GM12878 (cell line): ENCODE data around the gene LIN37. TPM values are rescaled to one million over a fixed set of nuclear protein-coding genes. Genes with fewer than 3 reads are reported as not detected.

Experiments used
- ATAC-seq: fragments of 200-7000 bp; cut with Tn5 transposase; 3 replicates; pipeline ENCODE4 v1.9.1; 2020; ENCODE audit warnings: mild to moderate bottlenecking, moderate library complexity
- BruUV-seq: library from RNA; stranded (reverse); fragments of 400-500 nt; replicated peaks from 2 replicates; lab custom pipeline; 2021; lab: Mats Ljungman, UMichigan
- CTCF ChIA-PET: fragments of 300-600 bp; sonication (Branson Sonifier 250); formaldehyde crosslinking; extraction: SDS; loops from one replicate; lab custom pipeline; 2021; ENCODE audit warnings: inconsistent platforms; lab: Yijun Ruan, JAX
- POLR2A ChIA-PET: fragments of 350-600 bp; formaldehyde crosslinking; extraction: SDS; loops from one replicate; lab custom pipeline; 2021; ENCODE audit warnings: inconsistent platforms; lab: Charles Lee
- RAD21 ChIA-PET: fragments of 300-600 bp; sonication (Branson Sonifier 250); formaldehyde crosslinking; loops from one replicate; lab custom pipeline; 2023; ENCODE audit warnings: antibody characterized with exemption; ENCODE audit not compliant: unreplicated experiment; lab: Charles Lee
- SMC1A ChIA-PET: fragments of 300-600 bp; sonication (Branson Sonifier 250); formaldehyde crosslinking; loops from one replicate; lab custom pipeline; 2023; ENCODE audit not compliant: unreplicated experiment, uncharacterized antibody; lab: Charles Lee
- DNase-seq: peaks from one replicate; pipeline ENCODE4 v3.0.0-alpha.2; 2011; ENCODE audit warnings: low read depth, low spot score
- FAIRE-seq: peaks from 3 replicates; lab custom pipeline; 2011; peaks lifted over from hg19 to GRCh38; lab: Jason Lieb, UNC
- H2AFZ ChIP-seq: 2 replicates; pipeline ENCODE4 v1.6.0; 2011; ENCODE audit warnings: low read depth, low read length, control low read depth; ENCODE audit not compliant: control insufficient read depth
- H3K27ac ChIP-seq: 2 replicates; pipeline ENCODE4 v1.5.1; 2011; ENCODE audit warnings: control low read depth; ENCODE audit not compliant: control insufficient read depth, insufficient read depth
- H3K27me3 ChIP-seq, 2 experiments: replicated peaks in 1 of 2; 2 replicates each; pipeline versions ENCODE4 v1.6.0 to v1.6.1; 2011; ENCODE audit warnings: low read length in 1 of 2; ENCODE audit not compliant: control insufficient read depth in 2 of 2, insufficient read depth in 2 of 2
- H3K36me3 ChIP-seq, 2 experiments: 2 replicates each; pipeline ENCODE4 v1.5.1; 2011; ENCODE audit warnings: low read length in 1 of 2; ENCODE audit not compliant: control insufficient read depth in 2 of 2, insufficient read depth in 2 of 2
- H3K4me1 ChIP-seq: 2 replicates; pipeline ENCODE4 v1.6.1; 2011; ENCODE audit warnings: mild to moderate bottlenecking, low read length, moderate library complexity, mixed read lengths; ENCODE audit not compliant: control insufficient read depth, insufficient read depth
- H3K4me2 ChIP-seq: 2 replicates; pipeline ENCODE4 v1.6.0; 2011; ENCODE audit warnings: control low read depth; ENCODE audit not compliant: control insufficient read depth, insufficient read depth
- H3K4me3 ChIP-seq: fragments of 200-600 bp; sonication (generic); 2 replicates; pipeline ENCODE4 v1.5.1; 2016
- H3K79me2 ChIP-seq: 2 replicates; pipeline ENCODE4 v1.6.0; 2011; ENCODE audit warnings: low read length; ENCODE audit not compliant: control insufficient read depth, insufficient read depth
- H3K9ac ChIP-seq: 2 replicates; pipeline ENCODE4 v1.8.0; 2011; ENCODE audit warnings: low read length, control low read depth, mixed read lengths; ENCODE audit not compliant: control insufficient read depth, insufficient read depth
- H3K9me3 ChIP-seq: replicated peaks from 3 replicates; pipeline ENCODE4 v1.5.1; 2011; ENCODE audit warnings: mild to moderate bottlenecking, low read length; ENCODE audit not compliant: control insufficient read depth, insufficient read depth
- H4K20me1 ChIP-seq: 2 replicates; pipeline ENCODE4 v1.6.0; 2011; ENCODE audit not compliant: control insufficient read depth, insufficient read depth
- KDM1A ChIP-seq: fragments of 200-600 bp; sonication (generic); IDR thresholded peaks from 2 replicates; pipeline ENCODE4 v1.6.1; 2016; ENCODE audit warnings: borderline replicate concordance
- SMAD5 ChIP-seq: IDR thresholded peaks from 2 replicates; pipeline ENCODE4 v1.6.1; 2016; ENCODE audit warnings: antibody characterized with exemption, low read depth
- WGBS: methylation state at CpG from one replicate; pipeline ENCODE4 v1.1.6; 2016; ENCODE audit warnings: low lambda C conversion rate; ENCODE audit not compliant: insufficient replicate concordance, insufficient coverage; ENCODE audit errors: missing lambda C conversion rate; 5-methylcytosine and 5-hydroxymethylcytosine counted together
- in situ Hi-C: fragments of 300-500 bp; cut with MboI; formaldehyde crosslinking; loops from 9 replicates; pipeline ENCODE4 v1.14.3; 2018; ENCODE audit warnings: mixed read lengths
- intact Hi-C: fragments of 100-400 bp; cut with micrococcal nuclease; formaldehyde crosslinking; loops from one replicate; pipeline ENCODE4 v1.14.2; 2022; ENCODE audit not compliant: unreplicated experiment
- polyA plus RNA-seq, 11 experiments: library from polyadenylated mRNA; depleted of rRNA in 4 of 11; unstranded in 6 of 11; stranded (reverse) in 5 of 11; fragments of >200 nt; fragmentation: Nextera tagmentation in 4 of 11; fragmentation: Illumina TruSeq in 1 of 11; extraction: Ambion mirVana in 4 of 11; extraction: Trizol in 1 of 11; gene quantifications; 1 replicate in 1 of 11; 2 replicates in 10 of 11; pipeline versions ENCODE4 v1.2.1 to v1.2.3, GENCODE V29; 2011 to 2016; ENCODE audit warnings: inconsistent platforms in 2 of 11, missing spikeins in 2 of 11, low read depth in 1 of 11
- total RNA-seq, 4 experiments: library from RNA; depleted of rRNA in 3 of 4; stranded (reverse); fragments of >200 nt in 3 of 4; fragmentation: Illumina TruSeq in 1 of 4; extraction: Trizol in 1 of 4; gene quantifications; 2 replicates each; pipeline versions ENCODE4 v1.2.1 to v1.2.3, GENCODE V29; 2013 to 2021
- TF ChIP-seq, protein P1 (sequence below): fragments of 150-350 bp; IDR thresholded peaks from 2 replicates; pipeline ENCODE4 v1.6.1; 2014; ENCODE audit warnings: mild to moderate bottlenecking, low read depth, low read length
- TF ChIP-seq, protein P2 (sequence below): IDR thresholded peaks from 2 replicates; pipeline ENCODE4 v1.6.1; 2011; ENCODE audit warnings: borderline replicate concordance, low read depth, mild to moderate bottlenecking, moderate library complexity, low read length; ENCODE audit not compliant: insufficient read depth, poor library complexity, severe bottlenecking

LIN37 gene
- total and polyA plus RNA-seq, 10 of the 15 experiments (the other 5 are each of a cell fraction or from before 2014, with no cell fraction given): 0.69 to 11.9 (median 7.6) TPM

DNA sequence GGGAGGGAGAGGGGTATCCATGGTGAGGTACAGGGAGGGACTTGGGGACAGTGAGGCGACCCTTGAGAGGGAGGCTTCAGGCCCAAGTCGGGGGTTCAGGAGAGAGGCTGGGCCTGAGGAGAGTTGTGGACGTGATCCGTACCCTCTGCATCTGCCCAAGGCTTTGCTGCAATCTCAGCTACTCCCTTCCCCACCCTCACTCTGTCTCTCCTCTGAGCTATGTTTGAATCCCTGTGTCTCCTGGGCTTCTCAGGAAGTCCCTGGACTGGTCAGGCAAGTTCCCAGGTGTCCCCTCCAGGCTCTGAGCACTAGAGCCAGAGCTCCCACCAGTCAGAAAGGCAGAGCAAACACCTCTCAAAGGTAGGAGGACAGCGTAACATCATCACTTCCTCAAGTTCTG is 1.8 kb downstream of the LIN37 start:
- CTCF ChIA-PET: no interaction called here
- H3K4me2 ChIP-seq: no peak overlapping the region

More for the DNA sequence above, 1.8 kb downstream of the LIN37 start:
- no peak for TF ChIP-seq KDM1A
- TF ChIP-seq, protein P1, sequence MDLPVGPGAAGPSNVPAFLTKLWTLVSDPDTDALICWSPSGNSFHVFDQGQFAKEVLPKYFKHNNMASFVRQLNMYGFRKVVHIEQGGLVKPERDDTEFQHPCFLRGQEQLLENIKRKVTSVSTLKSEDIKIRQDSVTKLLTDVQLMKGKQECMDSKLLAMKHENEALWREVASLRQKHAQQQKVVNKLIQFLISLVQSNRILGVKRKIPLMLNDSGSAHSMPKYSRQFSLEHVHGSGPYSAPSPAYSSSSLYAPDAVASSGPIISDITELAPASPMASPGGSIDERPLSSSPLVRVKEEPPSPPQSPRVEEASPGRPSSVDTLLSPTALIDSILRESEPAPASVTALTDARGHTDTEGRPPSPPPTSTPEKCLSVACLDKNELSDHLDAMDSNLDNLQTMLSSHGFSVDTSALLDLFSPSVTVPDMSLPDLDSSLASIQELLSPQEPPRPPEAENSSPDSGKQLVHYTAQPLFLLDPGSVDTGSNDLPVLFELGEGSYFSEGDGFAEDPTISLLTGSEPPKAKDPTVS: no peak
- TF ChIP-seq SMAD5: no peak
- TF ChIP-seq, protein P2, sequence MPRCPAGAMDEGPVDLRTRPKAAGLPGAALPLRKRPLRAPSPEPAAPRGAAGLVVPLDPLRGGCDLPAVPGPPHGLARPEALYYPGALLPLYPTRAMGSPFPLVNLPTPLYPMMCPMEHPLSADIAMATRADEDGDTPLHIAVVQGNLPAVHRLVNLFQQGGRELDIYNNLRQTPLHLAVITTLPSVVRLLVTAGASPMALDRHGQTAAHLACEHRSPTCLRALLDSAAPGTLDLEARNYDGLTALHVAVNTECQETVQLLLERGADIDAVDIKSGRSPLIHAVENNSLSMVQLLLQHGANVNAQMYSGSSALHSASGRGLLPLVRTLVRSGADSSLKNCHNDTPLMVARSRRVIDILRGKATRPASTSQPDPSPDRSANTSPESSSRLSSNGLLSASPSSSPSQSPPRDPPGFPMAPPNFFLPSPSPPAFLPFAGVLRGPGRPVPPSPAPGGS: no peak
- Histone ChIP-seq H3K4me3 (no peak overlapping the region), H3K36me3 (peaks cover 0 to 2% of the 10 kb centered on the region in 2 experiments; a peak in 2 of 4 replicates), H3K27me3 (no peaks in the 10 kb centered on the region), H4K20me1 (no peaks in the 10 kb centered on the region), H3K79me2 (peaks cover 9% of the 10 kb centered on the region), H3K9me3 (no peaks in the 10 kb centered on the region), H3K4me1 (peaks cover 8% of the 10 kb centered on the region; the same call in 1 of the 2 replicates), H3K27ac (no peak overlapping the region), H2AFZ (no peak overlapping the region), H3K9ac (no peak overlapping the region)
- no peak for ATAC-seq
- BruUV-seq: no TSS peak
- no peak for FAIRE-seq
- intact Hi-C loops: no loop called here
- DNase-seq: no peak
- WGBS: 91% methylated on average over 5 of the region's 5 CpGs
- SMC1A ChIA-PET: no interaction called here
- POLR2A ChIA-PET: interaction anchor here (0.6 to 1.5 kb wide), 4 partner anchors 7 to 174 kb away, joined by 3 to 5 read pairs (median 3); no protein-coding TSS in a partner anchor
- RAD21 ChIA-PET: interaction anchor here (0.8 kb wide), 1 partner anchor 130 kb away, joined by 4 read pairs; no protein-coding TSS in a partner anchor
- in situ Hi-C loops: no loop called here
